GM12873 (cell line): ENCODE results near the gene PPP1R1B.

Experiments
- CTCF ChIP-seq: IDR thresholded peaks from 2 replicates; pipeline ENCODE4 v1.5.1; 2012; ENCODE audit warnings: low read depth, mild to moderate bottlenecking, moderate library complexity, low read length, control low read depth; ENCODE audit not compliant: insufficient read depth; ENCODE audit errors: missing control alignments

PPP1R1B gene

DNA sequence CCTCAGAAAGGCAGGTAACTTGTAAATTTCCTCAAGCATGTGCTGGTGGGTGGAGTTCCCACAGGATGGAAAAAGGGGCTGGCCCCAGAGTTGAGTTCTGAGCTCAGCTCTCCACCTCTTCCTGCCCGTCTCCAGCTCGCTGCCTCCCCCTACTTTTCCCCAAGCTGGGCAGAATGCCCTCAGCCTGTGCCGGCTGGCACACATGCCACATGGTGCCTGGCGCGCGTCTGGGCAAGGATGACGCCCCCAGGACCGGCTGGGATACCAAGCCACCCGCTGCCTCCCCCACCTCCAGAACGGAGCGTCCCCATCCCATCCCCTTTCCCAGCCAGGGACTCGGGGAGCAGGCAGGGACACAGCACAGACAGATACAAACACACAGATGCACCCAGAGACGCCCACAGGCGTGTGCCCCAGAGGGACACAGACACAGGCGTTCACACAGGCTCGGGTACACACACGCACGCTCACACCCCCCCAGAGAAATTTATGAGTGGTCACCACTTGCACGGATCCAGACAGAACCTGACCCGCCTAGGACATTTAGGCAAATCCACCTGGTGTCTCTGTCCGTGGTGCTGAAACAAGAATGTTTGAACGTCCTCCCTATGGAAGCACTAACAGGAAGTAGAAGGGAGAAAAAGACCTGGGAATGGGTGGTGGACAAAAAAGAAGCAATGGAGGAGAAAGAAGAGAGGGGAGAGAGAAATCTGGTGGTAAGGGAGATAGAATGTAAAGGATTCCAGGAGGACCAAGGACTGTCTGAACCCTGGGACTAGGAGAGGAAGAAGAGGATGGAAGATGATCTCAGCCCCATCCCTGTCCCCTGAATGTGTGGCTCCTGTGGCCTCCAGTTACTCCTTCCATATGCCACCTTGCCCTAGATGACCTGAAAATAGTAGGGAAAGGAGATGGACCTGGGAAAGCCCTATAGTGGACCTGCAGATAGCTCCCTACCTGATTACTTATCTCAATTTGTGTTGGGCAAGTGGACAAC lies 34.5 kb upstream of the PPP1R1B start:
- no peak for TF ChIP-seq CTCF

- no peak for TF ChIP-seq CTCF
Measured at GRCh38 chr17:39593371-39593770, 33.4 kb upstream of the PPP1R1B start.

DNA sequence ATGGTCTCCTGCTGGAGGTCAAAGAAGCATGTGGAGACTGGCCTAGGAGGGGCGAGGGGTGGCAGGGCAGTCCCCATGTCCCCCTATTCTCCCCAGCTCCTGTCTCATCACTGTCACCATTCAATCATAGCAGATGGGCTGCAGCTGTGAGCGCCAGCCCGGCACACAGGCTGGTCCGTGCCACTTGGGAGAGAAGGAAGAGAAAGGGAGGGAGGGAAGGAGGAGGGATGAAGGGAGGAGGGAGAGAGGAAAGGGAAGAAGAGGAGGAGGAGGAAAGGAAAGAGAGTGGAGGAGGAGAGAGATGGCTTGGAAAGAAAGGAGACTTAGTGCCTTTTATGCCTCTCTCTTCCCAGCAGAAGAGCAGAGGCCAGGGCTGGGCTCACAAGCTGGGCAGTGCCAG lies 31.5 kb upstream of the PPP1R1B start:
- no peak for TF ChIP-seq CTCF

- no peak for TF ChIP-seq CTCF
Measured at GRCh38 chr17:39595928-39596510, 30.7 kb upstream of the PPP1R1B start.

DNA sequence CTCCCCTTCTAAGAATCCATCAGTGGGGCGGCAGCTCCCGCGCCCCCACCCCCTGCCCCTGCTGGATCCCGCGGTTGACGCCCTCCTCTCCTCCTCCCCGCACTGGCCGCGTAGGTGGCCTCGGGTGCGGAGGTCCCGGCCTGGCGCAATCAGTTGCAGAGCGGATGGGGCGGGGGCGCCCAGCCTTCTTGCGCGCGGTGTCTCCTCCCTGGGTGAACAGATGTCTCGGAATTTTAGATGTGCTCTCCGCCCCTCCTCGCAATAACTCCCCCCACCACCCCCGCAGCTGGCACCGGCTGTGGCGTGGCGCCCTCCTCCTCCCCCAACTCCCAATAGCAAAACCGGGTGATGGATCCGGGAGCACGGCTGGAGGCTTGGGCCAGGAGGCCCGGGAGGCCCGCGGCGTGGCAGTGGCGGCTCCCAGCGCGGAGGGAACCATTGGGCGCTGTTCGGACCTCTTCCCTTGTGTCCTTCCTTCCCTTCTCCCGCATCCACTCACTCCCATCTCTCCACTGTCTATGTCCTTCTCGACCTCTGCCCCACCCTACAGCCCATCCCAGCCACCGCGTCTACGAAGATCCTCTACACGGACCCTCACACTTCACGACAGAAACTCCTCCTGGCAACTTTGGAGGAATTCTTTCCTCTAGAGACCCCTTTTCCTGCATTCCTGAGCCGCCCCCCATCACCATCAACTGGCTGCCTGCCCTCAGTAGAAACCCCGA lies 30.0 kb upstream of the PPP1R1B start:
- TF ChIP-seq CTCF, result no peak

DNA sequence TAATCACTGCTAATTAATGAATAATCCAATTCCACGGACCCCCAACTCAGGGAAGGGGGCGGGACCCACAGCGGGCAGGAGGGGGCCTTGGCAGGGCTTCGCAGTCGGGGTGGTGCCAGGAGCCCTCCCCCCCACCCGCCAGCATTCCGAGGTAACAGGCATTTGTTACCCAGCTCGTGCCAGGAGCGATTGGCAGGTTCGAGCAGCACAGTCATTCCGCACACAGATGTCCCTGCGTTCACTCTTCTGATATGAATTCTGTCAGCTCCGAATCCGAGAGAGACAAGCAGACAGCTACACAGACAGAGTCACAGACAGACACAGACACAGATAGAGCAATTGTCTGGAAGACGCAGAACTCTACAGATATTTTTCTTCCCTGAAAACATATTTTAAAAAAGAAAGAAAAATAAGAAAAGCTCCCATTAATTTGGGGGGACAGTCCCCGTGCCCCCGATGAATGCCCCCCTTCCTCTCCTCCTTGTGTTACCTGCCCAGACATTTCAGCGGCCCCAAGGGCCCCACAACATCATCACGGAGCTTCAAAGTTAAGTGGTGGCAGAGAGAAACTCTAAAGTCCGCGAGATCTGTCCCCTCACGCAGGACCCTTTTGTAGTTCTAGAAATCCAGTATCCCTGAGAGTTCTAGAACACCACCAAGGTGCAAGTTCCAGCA lies 29.2 kb upstream of the PPP1R1B start:
- TF ChIP-seq CTCF, result no peak
